Measurements from ENCODE around the gene PCCB. TPM values are rescaled to one million over a fixed set of nuclear protein-coding genes. Genes with fewer than 3 reads are reported as not detected.

Gene PCCB
- total RNA-seq, 1 donor from 2014 or later, result 41.7 TPM

Other genes starting within 250 kb of the PCCB start
- gene MSL2, start 54.0 kb upstream of the PCCB start, total RNA-seq, result 36.6 and 40.2 TPM in 2 replicates